Hepatocyte (in vitro differentiated cells): ENCODE measurements around the gene OAS3. TPM values are rescaled to one million over a fixed set of nuclear protein-coding genes. Genes with fewer than 3 reads are reported as not detected.

Experiments
- DNase-seq: peaks from one replicate; pipeline ENCODE4 v3.0.0-alpha.2; 2016; ENCODE audit warnings: low spot score
- H2AFZ ChIP-seq: fragments of 200-600 bp; sonication (generic); 2 replicates; pipeline ENCODE4 v1.6.0; 2016; ENCODE audit warnings: antibody characterized with exemption, mild to moderate bottlenecking
- H3K27ac ChIP-seq: fragments of 200-600 bp; sonication (generic); 2 replicates; pipeline ENCODE4 v1.5.1; 2016; ENCODE audit warnings: mild to moderate bottlenecking
- H3K27me3 ChIP-seq: fragments of 200-600 bp; sonication (generic); 2 replicates; pipeline ENCODE4 v1.6.1; 2016
- H3K36me3 ChIP-seq: fragments of 200-600 bp; sonication (generic); replicated peaks from 2 replicates; pipeline ENCODE4 v1.5.1; 2016; ENCODE audit warnings: low read depth; ENCODE audit not compliant: insufficient read depth
- H3K4me1 ChIP-seq: fragments of 200-600 bp; sonication (generic); 2 replicates; pipeline ENCODE4 v1.5.1; 2016; ENCODE audit warnings: mild to moderate bottlenecking, moderate library complexity; ENCODE audit not compliant: insufficient read depth
- H3K4me2 ChIP-seq: fragments of 200-600 bp; sonication (generic); 2 replicates; pipeline ENCODE4 v1.6.0; 2016
- H3K4me3 ChIP-seq: fragments of 200-600 bp; sonication (generic); 2 replicates; pipeline ENCODE4 v1.5.1; 2016; ENCODE audit warnings: mild to moderate bottlenecking
- H3K79me2 ChIP-seq: fragments of 200-600 bp; sonication (generic); 2 replicates; pipeline ENCODE4 v1.6.0; 2017; ENCODE audit warnings: mild to moderate bottlenecking
- H3K9me2 ChIP-seq: fragments of 200-600 bp; sonication (generic); replicated peaks from 2 replicates; pipeline ENCODE4 v1.6.0; 2017; ENCODE audit warnings: mild to moderate bottlenecking; ENCODE audit not compliant: insufficient read depth
- H3K9me3 ChIP-seq: fragments of 200-600 bp; sonication (generic); 2 replicates; pipeline ENCODE4 v1.5.1; 2016; ENCODE audit warnings: low read depth, mild to moderate bottlenecking
- H4K20me1 ChIP-seq: fragments of 200-600 bp; sonication (generic); 2 replicates; pipeline ENCODE4 v1.6.0; 2016; ENCODE audit warnings: mild to moderate bottlenecking; ENCODE audit not compliant: insufficient read depth, poor library complexity, severe bottlenecking
- CTCF ChIP-seq: fragments of 200-600 bp; sonication (generic); IDR thresholded peaks from 2 replicates; pipeline ENCODE4 v1.5.1; 2016; ENCODE audit warnings: antibody characterized with exemption, mild to moderate bottlenecking; ENCODE audit not compliant: poor library complexity
- EZH2 ChIP-seq: fragments of 200-600 bp; sonication (generic); IDR thresholded peaks from 2 replicates; pipeline ENCODE4 v1.6.1; 2016; ENCODE audit warnings: antibody characterized with exemption, mild to moderate bottlenecking, borderline replicate concordance
- EZH2phosphoT487 ChIP-seq: fragments of 200-600 bp; sonication (generic); IDR thresholded peaks from one replicate; pipeline ENCODE4 v1.6.1; 2018; ENCODE audit warnings: antibody characterized with exemption, mild to moderate bottlenecking, low read depth, moderate library complexity; ENCODE audit not compliant: unreplicated experiment, severe bottlenecking
- WGBS: methylation state at CpG from one replicate; pipeline ENCODE4 v1.1.6; 2016; ENCODE audit warnings: low lambda C conversion rate; ENCODE audit errors: missing lambda C conversion rate; 5-methylcytosine and 5-hydroxymethylcytosine counted together
- polyA plus RNA-seq: library from polyadenylated mRNA; unstranded; fragments of >200 nt; fragmentation: Nextera tagmentation; extraction: Ambion mirVana; gene quantifications from 2 replicates; pipeline ENCODE4 v1.2.1, GENCODE V29; 2016
- total RNA-seq: library from RNA; depleted of rRNA; stranded (reverse); fragments of >200 nt; gene quantifications from 2 replicates; pipeline ENCODE4 v1.2.3, GENCODE V29; 2014

Gene OAS3
- total and polyA plus RNA-seq, 2 experiments from 2014 or later: 6.6 to 15.0 TPM

- Histone ChIP-seq H2AFZ (no peak overlapping the region), H4K20me1 (no peaks in the 10 kb centered on the region), H3K79me2 (no peaks in the 10 kb centered on the region), H3K36me3 (no peaks in the 10 kb centered on the region), H3K4me2 (no peak overlapping the region), H3K9me3 (no peaks in the 10 kb centered on the region), H3K4me1 (no peaks in the 10 kb centered on the region), H3K4me3 (no peak overlapping the region), H3K27ac (no peak overlapping the region), H3K27me3 (no peaks in the 10 kb centered on the region), H3K9me2 (no peaks in the 10 kb centered on the region)
- over 99% methylated on average over 6 of the region's 6 CpGs for WGBS
- TF ChIP-seq EZH2 (no peak), EZH2phosphoT487 (no peak), CTCF (no peak)
- DNase-seq: no peak
Observed at GRCh38 chr12:112964067-112964670, 25.9 kb downstream of the OAS3 start.

- Histone ChIP-seq H3K27ac (no peak overlapping the region), H3K9me2 (no peaks in the 10 kb centered on the region), H3K79me2 (no peaks in the 10 kb centered on the region), H2AFZ (no peak overlapping the region), H3K27me3 (no peaks in the 10 kb centered on the region), H3K4me1 (no peaks in the 10 kb centered on the region), H3K9me3 (no peaks in the 10 kb centered on the region), H3K36me3 (no peaks in the 10 kb centered on the region), H3K4me2 (no peak overlapping the region), H3K4me3 (no peak overlapping the region), H4K20me1 (no peaks in the 10 kb centered on the region)
- WGBS: 85% methylated on average over 4 of the region's 4 CpGs
- DNase-seq: no peak
- no peak for TF ChIP-seq EZH2phosphoT487
- TF ChIP-seq CTCF: no peak
- no peak for TF ChIP-seq EZH2
Observed at GRCh38 chr12:112964915-112965314, 26.6 kb downstream of the OAS3 start.

- Histone ChIP-seq H3K36me3 (no peaks in the 10 kb centered on the region), H4K20me1 (no peaks in the 10 kb centered on the region)
- TF ChIP-seq CTCF: no peak
- no peak for TF ChIP-seq EZH2
- no peak for TF ChIP-seq EZH2phosphoT487
Observed at GRCh38 chr12:112965643-112966042, 27.4 kb downstream of the OAS3 start.

GRCh38 chr12:112967306-112967705 is 29.0 kb downstream of the OAS3 start:
- Histone ChIP-seq H4K20me1 (no peaks in the 10 kb centered on the region), H3K79me2 (no peaks in the 10 kb centered on the region), H3K36me3 (no peaks in the 10 kb centered on the region), H3K9me2 (no peaks in the 10 kb centered on the region), H3K9me3 (no peaks in the 10 kb centered on the region), H3K4me3 (no peak overlapping the region), H3K27ac (no peak overlapping the region), H2AFZ (no peak overlapping the region), H3K4me1 (no peaks in the 10 kb centered on the region), H3K4me2 (no peak overlapping the region), H3K27me3 (no peaks in the 10 kb centered on the region)
- 97% methylated on average over 9 of the region's 9 CpGs for WGBS
- DNase-seq: no peak
- TF ChIP-seq CTCF (no peak), EZH2 (no peak), EZH2phosphoT487 (no peak)

More at GRCh38 chr12:112965643-112966042, 27.4 kb downstream of the OAS3 start:
- H3K4me2 ChIP-seq: no peak overlapping the region
- no peak for DNase-seq
- no peaks in the 10 kb centered on the region for H3K27me3 ChIP-seq
- H3K27ac ChIP-seq: no peak overlapping the region
- no peaks in the 10 kb centered on the region for H3K4me1 ChIP-seq
- H3K9me3 ChIP-seq: no peaks in the 10 kb centered on the region
- H3K79me2 ChIP-seq: no peaks in the 10 kb centered on the region
- 92% methylated on average over 15 of the region's 15 CpGs for WGBS
- H3K4me3 ChIP-seq: no peak overlapping the region
- H2AFZ ChIP-seq: no peak overlapping the region
- no peaks in the 10 kb centered on the region for H3K9me2 ChIP-seq
